Panc1 (cell line): Measurements from ENCODE around the gene AGPAT4. TPM values are rescaled to one million over a fixed set of nuclear protein-coding genes. Genes with fewer than 3 reads are reported as not detected.

ENCODE experiments used
- ATAC-seq: fragments of 200-7000 bp; cut with Tn5 transposase; 2 replicates; pipeline ENCODE4 v1.9.1; 2020; ENCODE audit warnings: mild to moderate bottlenecking, moderate library complexity
- BruUV-seq: library from RNA; stranded (reverse); fragments of 400-500 nt; replicated peaks from 2 replicates; lab custom pipeline; 2021; lab: Mats Ljungman, UMichigan
- CTCF ChIA-PET: fragments of 300-600 bp; sonication (Branson Sonifier 250); formaldehyde crosslinking; loops from one replicate; lab custom pipeline; 2022; ENCODE audit warnings: antibody characterized with exemption; lab: Charles Lee
- POLR2A ChIA-PET: fragments of 300-600 bp; sonication (Branson Sonifier 250); formaldehyde crosslinking; loops from one replicate; lab custom pipeline; 2022; ENCODE audit warnings: antibody characterized with exemption; lab: Charles Lee
- DNase-seq: peaks from one replicate; pipeline ENCODE4 v3.0.0-alpha.2; 2010; ENCODE audit warnings: low read depth, low spot score
- H3K27ac ChIP-seq: 2 replicates; pipeline ENCODE4 v1.5.1; 2011; ENCODE audit warnings: mild to moderate bottlenecking, low read length, inconsistent platforms
- H3K27me3 ChIP-seq: fragments of 200-500 bp; sonication (Bioruptor generic); 2 replicates; pipeline ENCODE4 v1.6.0; 2014; ENCODE audit warnings: low read length, inconsistent platforms; ENCODE audit not compliant: control insufficient read depth, insufficient read depth
- H3K36me3 ChIP-seq: fragments of 200-500 bp; sonication (Bioruptor generic); 2 replicates; pipeline ENCODE4 v1.5.1; 2014; ENCODE audit warnings: inconsistent platforms, mild to moderate bottlenecking, low read length, moderate library complexity; ENCODE audit not compliant: control insufficient read depth, insufficient read depth
- H3K4me1 ChIP-seq: 2 replicates; pipeline ENCODE4 v1.5.1; 2011; ENCODE audit warnings: inconsistent platforms, mild to moderate bottlenecking, low read length, moderate library complexity; ENCODE audit not compliant: control insufficient read depth, insufficient read depth
- H3K4me3 ChIP-seq, 2 experiments: 2 replicates each; pipeline ENCODE4 v1.5.1; 2011 to 2012; ENCODE audit warnings: low read depth in 2 of 2, low read length in 2 of 2, mild to moderate bottlenecking in 2 of 2, inconsistent platforms in 1 of 2, moderate library complexity in 1 of 2
- H3K9me3 ChIP-seq: fragments of 200-500 bp; sonication (Bioruptor generic); 2 replicates; pipeline ENCODE4 v1.5.1; 2014; ENCODE audit warnings: low read depth, mild to moderate bottlenecking, inconsistent platforms, low read length, moderate library complexity; ENCODE audit not compliant: control insufficient read depth, insufficient read depth
- CTCF ChIP-seq: fragments of 450-650 bp; IDR thresholded peaks from 2 replicates; pipeline ENCODE4 v1.5.1; 2017; ENCODE audit warnings: mild to moderate bottlenecking
- POLR2AphosphoS5 ChIP-seq: IDR thresholded peaks from 2 replicates; pipeline ENCODE4 v1.6.1; 2012; ENCODE audit warnings: mild to moderate bottlenecking, low read depth, low read length, moderate library complexity
- REST ChIP-seq, 2 experiments: IDR thresholded peaks; 2 replicates each; pipeline ENCODE4 v1.6.1; 2011 to 2012; ENCODE audit warnings: low read depth in 2 of 2, control low read depth in 1 of 2, low read length in 1 of 2, mild to moderate bottlenecking in 1 of 2, moderate library complexity in 1 of 2; ENCODE audit not compliant: insufficient read depth in 1 of 2
- SIN3A ChIP-seq: IDR thresholded peaks from 2 replicates; pipeline ENCODE4 v1.6.1; 2012; ENCODE audit warnings: low read depth, mild to moderate bottlenecking, low read length, moderate library complexity, borderline replicate concordance; ENCODE audit not compliant: insufficient read depth
- TCF7L2 ChIP-seq: IDR thresholded peaks from 2 replicates; pipeline ENCODE4 v1.6.1; 2011; ENCODE audit warnings: mild to moderate bottlenecking, low read depth, low read length, inconsistent platforms
- in situ Hi-C: cut with HindIII; loops from 2 replicates; pipeline ENCODE4 v1.10.0; 2016; ENCODE audit warnings: low sequenced_read_pairs, low pct_unique_long_range_greater_than_20kb
- intact Hi-C: fragments of 100-400 bp; cut with micrococcal nuclease; formaldehyde crosslinking; loops from one replicate; pipeline ENCODE4 v1.10.0; 2022; ENCODE audit not compliant: unreplicated experiment
- total RNA-seq: library from RNA; stranded (reverse); gene quantifications from one replicate; pipeline ENCODE4 v1.2.1, GENCODE V29; 2021; ENCODE audit not compliant: unreplicated experiment

AGPAT4 gene
- total RNA-seq, 1 experiment from 2014 or later, result 12.9 TPM

GRCh38 chr6:161163466-161164181 lies 110.2 kb downstream of the AGPAT4 start:
- no peaks in the 10 kb centered on the region for H3K4me1 ChIP-seq
- H3K36me3 ChIP-seq, result no peaks in the 10 kb centered on the region
- ChIA-PET POLR2A (no interaction called here), CTCF (no interaction called here)
- TF ChIP-seq POLR2AphosphoS5, result no peak
- no peak for TF ChIP-seq REST (IDR thresholded peaks at IDR 0.05; ENCODE audit: insufficient read depth in 1 of 2, low read depth in 2 of 2, low read length in 1 of 2)
- TF ChIP-seq TCF7L2, result no peak
- TF ChIP-seq SIN3A, result no peak
- TF ChIP-seq CTCF, result no peak
- no peak for ATAC-seq
- intact Hi-C loops (no loop called here), in situ Hi-C loops (no loop called here)
- H3K27me3 ChIP-seq, result no peaks in the 10 kb centered on the region
- H3K27ac ChIP-seq, result no peak overlapping the region
- no TSS peak for BruUV-seq
- H3K9me3 ChIP-seq, result no peaks in the 10 kb centered on the region
- DNase-seq, result no peak
- H3K4me3 ChIP-seq, result no peak overlapping the region

- DNase-seq (no peak), ATAC-seq (no peak)
- ChIA-PET CTCF (no interaction called here), POLR2A (no interaction called here)
- no TSS peak for BruUV-seq
- in situ Hi-C loops, result no loop called here
- no peaks in the 10 kb centered on the region for H3K9me3 ChIP-seq
- no peak overlapping the region for H3K4me3 ChIP-seq
- no peaks in the 10 kb centered on the region for H3K4me1 ChIP-seq
- TF ChIP-seq TCF7L2, result no peak
- TF ChIP-seq CTCF, result no peak
- TF ChIP-seq SIN3A, result no peak
- TF ChIP-seq REST (IDR thresholded peaks at IDR 0.05; ENCODE audit: insufficient read depth in 1 of 2, low read depth in 2 of 2, low read length in 1 of 2), result no peak
- H3K27me3 ChIP-seq, result no peaks in the 10 kb centered on the region
- intact Hi-C loops, result no loop called here
- no peak overlapping the region for H3K27ac ChIP-seq
- no peaks in the 10 kb centered on the region for H3K36me3 ChIP-seq
Measured at GRCh38 chr6:161162722-161163121, 111.1 kb downstream of the AGPAT4 start.
